Mucosa of gallbladder (tissue), 1 donor: Measurements from ENCODE around the gene PDLIM3. TPM values are rescaled to one million over a fixed set of nuclear protein-coding genes. Genes with fewer than 3 reads are reported as not detected.
"Not testable (repeated sequence)": the region's sequence is repeated elsewhere in the genome, so short reads cannot be mapped to it uniquely, and the experiment has no call there.

ENCODE experiments used
- DNase-seq: peaks from one replicate; pipeline ENCODE4 v3.0.0-alpha.2; 2020; ENCODE audit warnings: low spot score
- total RNA-seq: library from RNA; stranded (reverse); gene quantifications from one replicate; pipeline ENCODE4 v1.2.1, GENCODE V29; 2021
- donor health status: DM: no; HTN: no; CAD: no.

Gene PDLIM3
- total RNA-seq, 1 donor from 2014 or later, result 85.5 TPM

GRCh38 chr4:185554365-185555126, 19.2 kb upstream of the PDLIM3 start:
- no peak for DNase-seq

GRCh38 chr4:185552254-185552653, 16.9 kb upstream of the PDLIM3 start:
- DNase-seq, result no peak

GRCh38 chr4:185550933-185551332, 15.6 kb upstream of the PDLIM3 start:
- no peak for DNase-seq

- DNase-seq, result no peak
Observed at GRCh38 chr4:185549095-185549639, 13.9 kb upstream of the PDLIM3 start.

GRCh38 chr4:185548587-185548986, 13.3 kb upstream of the PDLIM3 start:
- DNase-seq, result no peak

GRCh38 chr4:185546335-185546734, 11.0 kb upstream of the PDLIM3 start:
- DNase-seq, result no peak

- peak; percentile 62 for DNase-seq
Observed at GRCh38 chr4:185542626-185543315, 7.5 kb upstream of the PDLIM3 start.

- DNase-seq, result peak; percentile 31
Observed at GRCh38 chr4:185541251-185541727, 6.0 kb upstream of the PDLIM3 start.

GRCh38 chr4:185540487-185541120, 5.3 kb upstream of the PDLIM3 start:
- no peak for DNase-seq

- no peak for DNase-seq
Observed at GRCh38 chr4:185540040-185540439, 4.7 kb upstream of the PDLIM3 start.

GRCh38 chr4:185538806-185539205, 3.5 kb upstream of the PDLIM3 start:
- DNase-seq, result no peak

GRCh38 chr4:185536411-185536709, 1.1 kb upstream of the PDLIM3 start:
- DNase-seq, result peak; percentile 42

GRCh38 chr4:185535612-185536410, 504 bp upstream of the PDLIM3 start:
- no peak for DNase-seq

- DNase-seq, result no peak
Observed at GRCh38 chr4:185534511-185534865, 819 bp downstream of the PDLIM3 start.

GRCh38 chr4:185532795-185533324, 2.4 kb downstream of the PDLIM3 start:
- DNase-seq, result no peak

- DNase-seq, result no peak
Observed at GRCh38 chr4:185532293-185532692, 3.0 kb downstream of the PDLIM3 start.

- not testable (repeated sequence) for DNase-seq
Observed at GRCh38 chr4:185531654-185532053, 3.7 kb downstream of the PDLIM3 start.

- no peak for DNase-seq
Observed at GRCh38 chr4:185529413-185529812, 5.9 kb downstream of the PDLIM3 start.

GRCh38 chr4:185524888-185525863, 10.1 kb downstream of the PDLIM3 start:
- no peak for DNase-seq

- no peak for DNase-seq
Observed at GRCh38 chr4:185523862-185524261, 11.4 kb downstream of the PDLIM3 start.
